Measurements from ENCODE around the gene F12. TPM values are rescaled to one million over a fixed set of nuclear protein-coding genes. Genes with fewer than 3 reads are reported as not detected.

F12 gene
- polyA plus RNA-seq, 1 of the 3 experiments (the other 2 are of a cell fraction): 4.3 TPM

DNA sequence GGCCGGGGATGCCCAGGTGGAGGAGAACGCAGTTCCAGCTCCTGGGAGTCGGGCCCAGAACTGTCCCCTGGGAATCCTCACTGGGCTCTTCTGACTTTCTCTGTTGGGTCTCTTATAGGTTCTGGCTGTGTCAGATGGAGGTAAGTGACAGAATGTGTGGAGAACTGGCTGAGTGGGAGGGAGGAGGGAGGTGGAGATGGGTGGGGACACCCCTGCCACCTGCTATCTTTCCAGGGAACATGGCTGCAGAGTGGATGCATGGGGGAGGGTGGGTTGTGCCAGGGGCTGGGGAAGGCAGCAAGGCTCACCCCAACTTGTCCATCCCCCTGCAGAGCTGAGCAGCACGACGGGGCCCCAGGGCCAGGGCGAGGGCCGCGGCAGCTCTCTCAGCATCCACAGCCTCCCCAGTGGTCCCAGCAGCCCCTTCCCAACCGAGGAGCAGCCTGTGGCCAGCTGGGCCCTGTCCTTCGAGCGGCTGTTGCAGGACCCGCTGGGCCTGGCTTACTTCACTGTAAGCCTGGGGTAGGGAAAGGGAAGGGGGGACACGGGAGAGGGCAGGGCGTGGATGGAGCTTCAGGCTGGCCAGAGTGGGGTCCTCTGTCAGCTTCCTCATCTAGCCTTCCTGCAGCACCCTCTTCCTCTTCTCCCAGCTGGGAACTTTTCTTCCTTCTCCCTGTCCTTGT lies 43.4 kb downstream of the F12 start:
- Histone ChIP-seq H2AFZ (ENCODE audit: low read depth) (peak overlapping the region; percentile 89; the same call in 1 of the 2 replicates), H3K4me2 (peak overlapping the region; percentile 80), H3K36me3 (replicated peaks in 1 of 2; ENCODE audit: control insufficient read depth in 1 of 2, insufficient read depth in 2 of 2, low read length in 1 of 2) (no peaks in the 10 kb centered on the region), H3K79me2 (ENCODE audit: insufficient read depth) (no peaks in the 10 kb centered on the region), H3F3A (replicated peaks; ENCODE audit: insufficient read depth) (peaks cover 15% of the 10 kb centered on the region), H3K9me2 (no peaks in the 10 kb centered on the region), H4K20me1 (ENCODE audit: insufficient read depth) (no peaks in the 10 kb centered on the region), H3K9ac (peak overlapping the region; percentile 70), H3K4me1 (ENCODE audit: control insufficient read depth in 1 of 2, insufficient read depth in 2 of 2, low read depth in 1 of 2, low read length in 1 of 2) (peaks cover 11 to 40% of the 10 kb centered on the region in 2 experiments), H3K27ac (ENCODE audit: low read depth in 2 of 2, low read length in 1 of 2) (peak overlapping the region; percentile 79 to 93; a peak in 3 of 4 replicates), H3K9me3 (no peaks in the 10 kb centered on the region), H3K27me3 (ENCODE audit: insufficient read depth) (no peaks in the 10 kb centered on the region), H3K4me3 (ENCODE audit: low read depth in 2 of 2, low read length in 1 of 2) (no peak overlapping the region)
- TF ChIP-seq CHD2 (IDR thresholded peaks at IDR 0.05; ENCODE audit: low read length, partially characterized antibody): no peak
- no peak for TF ChIP-seq GATA2 (CRISPR knock-in tag; IDR thresholded peaks at IDR 0.05)
- TF ChIP-seq, protein P1, sequence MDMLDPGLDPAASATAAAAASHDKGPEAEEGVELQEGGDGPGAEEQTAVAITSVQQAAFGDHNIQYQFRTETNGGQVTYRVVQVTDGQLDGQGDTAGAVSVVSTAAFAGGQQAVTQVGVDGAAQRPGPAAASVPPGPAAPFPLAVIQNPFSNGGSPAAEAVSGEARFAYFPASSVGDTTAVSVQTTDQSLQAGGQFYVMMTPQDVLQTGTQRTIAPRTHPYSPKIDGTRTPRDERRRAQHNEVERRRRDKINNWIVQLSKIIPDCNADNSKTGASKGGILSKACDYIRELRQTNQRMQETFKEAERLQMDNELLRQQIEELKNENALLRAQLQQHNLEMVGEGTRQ (IDR thresholded peaks at IDR 0.05; ENCODE audit: borderline replicate concordance, low read depth, low read length): no peak
- TF ChIP-seq, protein P2, sequence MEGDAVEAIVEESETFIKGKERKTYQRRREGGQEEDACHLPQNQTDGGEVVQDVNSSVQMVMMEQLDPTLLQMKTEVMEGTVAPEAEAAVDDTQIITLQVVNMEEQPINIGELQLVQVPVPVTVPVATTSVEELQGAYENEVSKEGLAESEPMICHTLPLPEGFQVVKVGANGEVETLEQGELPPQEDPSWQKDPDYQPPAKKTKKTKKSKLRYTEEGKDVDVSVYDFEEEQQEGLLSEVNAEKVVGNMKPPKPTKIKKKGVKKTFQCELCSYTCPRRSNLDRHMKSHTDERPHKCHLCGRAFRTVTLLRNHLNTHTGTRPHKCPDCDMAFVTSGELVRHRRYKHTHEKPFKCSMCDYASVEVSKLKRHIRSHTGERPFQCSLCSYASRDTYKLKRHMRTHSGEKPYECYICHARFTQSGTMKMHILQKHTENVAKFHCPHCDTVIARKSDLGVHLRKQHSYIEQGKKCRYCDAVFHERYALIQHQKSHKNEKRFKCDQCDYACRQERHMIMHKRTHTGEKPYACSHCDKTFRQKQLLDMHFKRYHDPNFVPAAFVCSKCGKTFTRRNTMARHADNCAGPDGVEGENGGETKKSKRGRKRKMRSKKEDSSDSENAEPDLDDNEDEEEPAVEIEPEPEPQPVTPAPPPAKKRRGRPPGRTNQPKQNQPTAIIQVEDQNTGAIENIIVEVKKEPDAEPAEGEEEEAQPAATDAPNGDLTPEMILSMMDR (IDR thresholded peaks at IDR 0.05): no peak
- peak; percentile 63 for DNase-seq
- POLR2A ChIA-PET: interaction anchor here (1.3 to 2.1 kb wide), 2 partner anchors 15 to 188 kb away, joined by 4 to 18 read pairs; partner anchors contain the start of gene LMAN2
- 71% methylated on average over 8 of the region's 14 CpGs for WGBS (ENCODE audit: low lambda C conversion rate)
- CTCF ChIA-PET: interaction anchor here (1.2 to 2.4 kb wide), 8 partner anchors 10 to 91 kb away, joined by 4 to 14 read pairs (median 7); partner anchors contain the start of gene LMAN2

DNA sequence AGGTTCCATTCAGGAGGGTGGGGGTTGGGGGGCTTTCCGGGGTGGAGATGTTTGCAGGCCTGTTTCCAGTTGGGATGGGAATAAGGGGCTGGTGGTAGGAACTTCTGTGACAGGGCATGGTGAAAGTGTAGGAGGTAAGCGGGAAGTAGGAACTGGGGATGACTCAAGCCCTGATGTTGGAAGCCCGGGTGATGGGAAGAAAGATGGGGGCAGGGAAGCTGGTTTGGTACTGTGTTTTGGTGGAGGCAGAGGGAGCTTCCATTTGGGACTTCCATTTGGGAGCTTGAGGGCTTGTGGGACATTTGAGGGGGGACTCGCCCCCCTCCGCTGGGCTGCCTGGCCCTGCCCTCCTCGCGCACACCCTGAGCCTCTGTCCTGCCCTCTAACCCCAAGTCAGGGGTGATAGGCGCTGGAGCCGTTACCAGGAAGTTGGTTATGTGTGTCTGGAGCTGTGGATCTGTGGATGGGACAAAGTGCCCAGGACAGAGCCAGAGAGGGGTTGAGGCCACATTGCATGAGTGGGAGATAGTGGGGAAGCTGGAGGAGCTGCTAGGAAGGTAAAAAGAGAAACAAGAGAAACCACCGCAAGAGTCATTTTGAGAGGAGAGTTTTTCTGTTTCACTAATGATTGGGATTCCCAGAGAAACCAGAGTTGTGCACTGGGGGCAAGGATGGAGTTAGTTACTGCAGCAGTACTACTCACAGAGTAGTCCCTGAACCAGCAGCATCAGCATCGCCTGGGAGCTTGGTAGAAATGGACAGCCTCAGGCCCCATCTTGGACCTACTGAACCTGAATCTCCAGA lies 45.0 kb downstream of the F12 start:
- no peak overlapping the region for H3K4me2 ChIP-seq
- ChIA-PET POLR2A (no interaction called here), CTCF (interaction anchor here (0.8 to 1.5 kb wide), 4 partner anchors 12 to 252 kb away, joined by 3 to 6 read pairs (median 4); partner anchors contain the start of gene LMAN2)
- no peak overlapping the region for H3K4me3 ChIP-seq (ENCODE audit: low read depth in 2 of 2, low read length in 1 of 2)
- H3K79me2 ChIP-seq (ENCODE audit: insufficient read depth): no peaks in the 10 kb centered on the region
- no peaks in the 10 kb centered on the region for H4K20me1 ChIP-seq (ENCODE audit: insufficient read depth)
- H3K36me3 ChIP-seq (replicated peaks in 1 of 2; ENCODE audit: control insufficient read depth in 1 of 2, insufficient read depth in 2 of 2, low read length in 1 of 2): no peaks in the 10 kb centered on the region
- TF ChIP-seq, protein P3, sequence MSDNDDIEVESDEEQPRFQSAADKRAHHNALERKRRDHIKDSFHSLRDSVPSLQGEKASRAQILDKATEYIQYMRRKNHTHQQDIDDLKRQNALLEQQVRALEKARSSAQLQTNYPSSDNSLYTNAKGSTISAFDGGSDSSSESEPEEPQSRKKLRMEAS (IDR thresholded peaks at IDR 0.05; ENCODE audit: low read depth): no peak
- TF ChIP-seq FOXJ3 (CRISPR knock-in tag; IDR thresholded peaks at IDR 0.05) (no peak), ELF1 (IDR thresholded peaks at IDR 0.05) (no peak), FOSL2 (IDR thresholded peaks at IDR 0.05; ENCODE audit: borderline replicate concordance, low read depth) (no peak), TCF12 (IDR thresholded peaks at IDR 0.05) (no peak), NRF1 (IDR thresholded peaks at IDR 0.05; ENCODE audit: low read depth, low read length) (no peak), GATA2 (CRISPR knock-in tag; IDR thresholded peaks at IDR 0.05) (no peak), RXRA (IDR thresholded peaks at IDR 0.05; ENCODE audit: borderline replicate concordance, low read depth) (no peak)
- TF ChIP-seq, protein P1 (IDR thresholded peaks at IDR 0.05; ENCODE audit: borderline replicate concordance, low read depth, low read length): no peak
- no peaks in the 10 kb centered on the region for H3K27me3 ChIP-seq (ENCODE audit: insufficient read depth)
- DNase-seq: no peak
- no peak overlapping the region for H3K9ac ChIP-seq
- no peaks in the 10 kb centered on the region for H3K9me3 ChIP-seq
- WGBS (ENCODE audit: low lambda C conversion rate): 82% methylated on average over 11 of the region's 11 CpGs
- peaks cover 11 to 38% of the 10 kb centered on the region in 2 experiments for H3K4me1 ChIP-seq (ENCODE audit: control insufficient read depth in 1 of 2, insufficient read depth in 2 of 2, low read depth in 1 of 2, low read length in 1 of 2)
- H3K9me2 ChIP-seq: no peaks in the 10 kb centered on the region
- H3K27ac ChIP-seq (ENCODE audit: low read depth in 2 of 2, low read length in 1 of 2): no peak overlapping the region
- H3F3A ChIP-seq (replicated peaks; ENCODE audit: insufficient read depth): peaks cover 15% of the 10 kb centered on the region
- H2AFZ ChIP-seq (ENCODE audit: low read depth): 0 out of 2 replicates have a peak overlapping the region, but pooled peaks have one; percentile 16
